HG03571 (cell line): Measurements from ENCODE around the gene GABPB1.
"Not testable (repeated sequence)": the region's sequence is repeated elsewhere in the genome, so short reads cannot be mapped to it uniquely, and the experiment has no call there.

Source experiments
- ATAC-seq: cut with Tn5 transposase; IDR thresholded peaks from one replicate; pipeline ENCODE4 v1.9.1; 2021; ENCODE audit not compliant: unreplicated experiment

GABPB1 gene

DNA sequence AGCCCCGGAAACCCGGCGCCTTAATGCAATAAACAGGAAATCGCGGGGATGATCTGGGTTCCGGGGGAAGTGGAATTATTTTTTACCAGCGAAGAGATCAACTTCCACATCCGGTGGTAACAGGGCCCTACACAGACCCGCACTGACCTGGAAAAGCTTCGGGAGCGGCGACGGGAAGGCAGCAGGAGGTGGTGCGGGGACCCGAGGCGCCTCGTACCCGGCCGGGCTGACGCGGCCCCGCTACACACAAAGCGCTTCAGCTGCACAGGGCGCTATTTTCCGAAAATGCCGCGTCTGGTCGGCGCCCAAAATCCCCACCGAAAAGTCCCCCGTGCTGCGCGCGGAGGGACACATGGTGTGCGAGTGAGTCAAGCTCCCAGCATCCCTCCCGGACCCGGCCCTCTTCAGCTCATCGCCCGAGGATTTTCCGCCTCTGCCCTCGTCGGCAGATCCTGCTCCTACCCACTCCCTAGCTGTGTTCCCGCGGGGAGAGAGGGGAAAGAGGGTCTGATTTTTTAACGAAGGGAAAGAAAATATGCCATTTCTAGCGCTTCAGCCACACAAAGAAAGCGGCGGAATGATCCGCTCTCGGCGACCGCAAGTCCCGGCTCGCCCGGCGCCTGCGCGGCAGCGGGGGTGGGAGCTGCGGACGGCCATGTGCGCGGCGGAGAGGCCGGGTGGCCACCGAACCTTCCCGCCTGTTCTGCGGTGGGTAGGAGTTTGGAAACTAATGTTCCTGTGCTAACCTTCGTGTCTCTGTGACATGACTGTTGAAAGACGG is at the start of gene GABPB1:
Gene GABPB1, minus strand, starts transcription at position 361 of the 781 bp plus-strand sequence. CDS start 45,400 bp downstream, outside the sequence.
- ATAC-seq: peak; percentile 37

DNA sequence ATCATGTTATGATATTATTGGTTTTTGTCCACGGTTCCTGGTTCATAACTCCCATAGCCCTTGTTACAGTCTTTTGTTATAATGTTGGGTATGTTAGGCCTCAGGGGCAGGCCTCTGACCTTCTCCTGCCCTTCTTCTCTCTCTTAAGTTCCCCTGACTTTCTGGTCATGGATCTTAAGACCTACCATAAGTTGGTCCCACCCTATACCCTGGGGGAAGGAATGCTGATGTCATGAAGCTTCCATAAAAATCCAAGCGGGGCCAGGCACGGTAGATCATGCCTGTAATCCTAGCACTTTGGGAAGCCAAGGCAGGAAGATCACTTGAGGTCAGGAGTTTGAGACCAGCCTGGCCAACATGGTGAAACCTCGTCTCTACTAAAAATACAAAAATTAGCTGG is 36.6 kb upstream of the GABPB1 start:
- not testable (repeated sequence) for ATAC-seq

DNA sequence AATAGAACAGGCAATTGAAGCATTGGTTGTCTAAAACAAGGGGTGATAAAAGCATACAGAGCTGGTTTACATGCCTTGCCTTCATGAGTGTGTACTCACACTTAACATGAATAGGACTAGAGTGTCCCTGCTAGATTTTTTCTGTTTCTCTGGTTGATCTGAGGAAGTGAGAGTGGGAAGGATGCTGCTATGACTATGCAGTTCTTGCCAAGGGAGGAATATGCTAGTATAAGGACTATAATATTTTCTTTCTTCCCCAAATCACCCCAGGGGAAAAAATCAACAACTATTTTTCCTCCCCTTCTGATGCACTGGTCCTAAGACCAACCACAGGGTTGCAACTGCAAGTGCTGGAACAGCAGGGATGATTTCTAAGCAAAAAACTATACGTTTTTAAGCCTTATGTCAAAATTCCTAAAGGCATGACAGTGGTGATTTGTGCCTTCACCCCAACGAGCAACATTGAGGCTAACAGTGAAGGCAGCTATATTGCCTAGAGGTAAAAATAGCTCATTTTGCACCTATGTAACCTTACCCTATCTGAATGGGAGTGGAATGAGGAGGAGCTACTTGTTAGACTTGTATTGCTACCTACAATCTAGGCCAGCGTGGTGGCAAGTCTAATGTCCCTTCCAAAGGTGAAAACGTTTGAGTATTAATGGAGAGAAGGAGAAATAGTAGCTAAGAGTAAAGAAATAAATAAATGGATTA is 35.7 kb upstream of the GABPB1 start:
- peak; percentile 75 for ATAC-seq

DNA sequence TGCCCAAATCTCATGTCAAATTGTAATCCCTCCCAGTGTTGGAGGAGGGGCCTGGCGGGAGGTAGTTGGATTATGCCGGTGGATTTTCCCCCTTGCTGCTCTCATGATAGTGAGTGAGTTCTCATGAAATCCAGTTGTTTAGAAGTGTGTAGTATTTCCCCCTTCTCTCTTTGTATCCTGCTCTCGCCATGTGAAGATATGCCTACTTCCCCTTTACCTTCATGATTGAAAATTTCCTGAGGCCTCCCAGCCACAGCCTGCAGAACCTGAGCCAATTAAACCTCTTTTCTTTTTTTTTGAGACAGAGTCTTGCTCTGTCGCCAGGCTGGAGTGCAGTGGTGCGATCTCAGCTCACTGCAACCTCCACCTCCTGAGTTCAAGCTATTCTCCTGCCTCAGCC is 27.4 kb upstream of the GABPB1 start:
- ATAC-seq: not testable (repeated sequence)

DNA sequence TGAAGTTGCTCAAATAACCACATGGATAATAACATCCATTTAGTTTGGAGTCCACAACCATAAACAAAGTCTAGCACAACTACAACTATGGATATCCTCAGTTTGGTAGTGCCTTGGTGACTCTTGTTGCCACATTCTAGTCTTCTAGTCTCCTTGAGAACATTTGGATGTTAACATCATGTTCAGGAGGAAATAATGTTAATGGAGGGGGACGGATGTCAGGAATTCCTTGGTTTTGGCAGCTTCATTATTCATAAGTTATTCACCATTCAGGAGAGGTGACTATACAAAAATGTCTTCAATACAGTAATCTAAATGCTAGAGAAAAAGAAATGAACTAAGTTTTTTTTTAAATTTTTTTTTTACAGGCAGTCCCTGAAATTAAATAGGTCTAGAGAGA is 26.4 kb upstream of the GABPB1 start:
- no peak for ATAC-seq

DNA sequence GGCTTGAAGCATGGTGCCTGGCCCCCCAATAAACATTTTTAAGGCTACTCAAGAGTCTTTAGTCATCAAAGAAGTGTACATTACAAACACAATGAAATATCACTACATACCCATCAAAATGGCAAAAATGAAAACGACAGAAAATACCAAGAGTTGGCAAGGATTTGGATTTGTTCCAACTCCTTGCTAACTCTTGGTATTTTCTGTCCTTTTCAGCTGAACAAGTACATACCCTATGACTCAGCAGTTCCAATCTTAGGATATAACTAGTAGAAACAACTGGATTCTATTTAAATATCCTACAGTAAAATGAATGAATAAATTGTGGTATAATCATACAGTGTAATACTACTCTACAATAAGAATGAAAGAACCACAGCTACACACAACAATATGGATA is 25.1 kb upstream of the GABPB1 start:
- no peak for ATAC-seq

DNA sequence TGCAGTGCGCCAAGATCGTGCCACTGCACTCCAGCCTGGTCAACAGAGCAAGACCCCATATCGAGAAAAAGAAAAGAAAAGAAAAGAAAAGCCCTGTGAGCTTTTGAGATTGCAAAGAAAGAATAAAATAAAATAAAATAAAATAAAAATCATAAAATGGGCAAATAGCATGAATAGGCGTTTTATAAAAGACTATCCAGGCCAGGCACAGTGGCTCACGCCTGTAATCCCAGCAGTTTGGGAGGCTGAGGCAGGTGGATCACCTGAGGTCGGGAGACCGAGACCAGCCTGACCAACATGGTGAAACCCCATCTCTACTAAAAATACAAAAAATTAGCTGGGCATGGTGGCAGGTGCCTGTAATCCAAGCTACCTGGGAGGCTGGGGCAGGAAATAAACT is 24.4 kb upstream of the GABPB1 start:
- not testable (repeated sequence) for ATAC-seq

DNA sequence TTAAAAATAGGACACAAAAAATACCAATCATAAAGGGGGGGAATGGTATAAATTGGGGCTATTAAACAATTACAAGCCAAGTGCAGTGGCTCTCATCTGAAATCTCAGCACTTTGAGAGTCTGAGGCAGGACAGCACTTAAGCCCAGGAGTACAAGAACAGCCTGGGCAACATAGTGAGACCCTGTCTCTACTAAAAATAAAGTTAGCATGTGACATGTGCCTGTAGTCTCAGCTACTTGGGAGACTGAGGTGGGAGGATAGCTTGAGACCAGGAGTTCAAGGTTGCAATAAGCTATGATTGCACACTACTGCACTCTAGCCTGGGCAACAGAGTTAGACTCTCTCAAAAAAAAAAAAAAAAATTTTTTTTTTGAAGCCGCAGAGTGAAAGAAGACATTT is 23.8 kb upstream of the GABPB1 start:
- no peak for ATAC-seq

DNA sequence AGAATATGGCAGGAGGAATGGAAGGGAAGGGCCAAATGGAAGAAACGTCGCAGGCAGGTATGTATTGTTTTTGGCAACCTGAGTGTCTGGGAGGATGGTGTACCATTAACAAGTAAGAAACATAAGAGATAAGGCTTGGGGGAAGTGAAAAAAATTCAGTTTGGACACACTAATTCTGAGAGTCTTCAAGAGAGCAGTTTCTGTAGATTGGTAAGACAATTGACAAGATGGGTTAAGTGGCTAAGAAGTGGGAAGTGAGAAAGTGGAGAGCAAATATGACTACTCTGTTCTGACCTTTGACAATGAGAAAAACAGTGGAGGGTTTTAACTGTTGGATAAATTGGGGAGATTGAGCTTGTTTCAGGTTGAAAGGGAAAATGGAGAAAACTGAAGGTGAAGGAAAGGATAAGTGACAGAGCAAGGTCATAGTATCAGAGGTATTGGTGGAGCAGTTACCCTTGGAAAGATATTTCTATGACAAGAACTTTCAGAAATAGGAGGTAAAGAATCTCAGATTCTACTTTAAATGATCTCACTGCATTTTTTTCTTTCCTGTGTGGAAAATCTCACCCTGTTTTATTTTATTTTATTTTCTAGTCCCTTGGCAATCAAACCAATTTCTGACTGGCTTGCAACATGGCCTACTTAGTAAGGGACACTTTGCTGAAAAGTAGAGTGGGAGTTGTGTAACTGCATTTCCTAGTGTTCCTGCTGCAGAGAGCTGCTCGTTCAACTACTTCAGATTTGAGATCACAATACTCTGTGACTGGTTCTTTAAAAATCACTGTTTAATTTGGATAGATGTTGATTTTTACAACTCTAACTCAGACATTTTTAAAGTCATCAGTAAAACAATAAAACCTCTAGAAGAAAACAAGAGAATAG is 23.1 kb upstream of the GABPB1 start:
- peak; percentile 100 for ATAC-seq

DNA sequence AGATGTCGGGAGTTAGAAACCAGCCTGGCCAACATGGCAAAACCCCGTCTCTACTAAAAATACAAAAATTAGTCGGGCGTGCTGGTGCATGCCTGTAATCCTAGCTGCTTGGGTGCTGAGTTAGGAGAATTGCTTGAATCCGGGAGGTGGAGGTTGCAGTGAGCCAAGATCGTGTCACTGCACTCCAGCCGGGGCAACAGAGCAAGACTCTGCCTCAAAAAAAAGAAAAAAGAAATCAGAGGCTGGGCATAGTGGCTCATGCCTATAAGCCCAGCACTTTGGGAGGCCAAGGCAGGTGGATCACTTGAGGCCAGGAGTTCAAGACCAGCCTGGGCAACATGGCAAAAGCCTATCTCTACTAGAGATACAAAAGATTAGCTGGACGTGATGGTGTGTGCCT is 14.6 kb upstream of the GABPB1 start:
- not testable (repeated sequence) for ATAC-seq

DNA sequence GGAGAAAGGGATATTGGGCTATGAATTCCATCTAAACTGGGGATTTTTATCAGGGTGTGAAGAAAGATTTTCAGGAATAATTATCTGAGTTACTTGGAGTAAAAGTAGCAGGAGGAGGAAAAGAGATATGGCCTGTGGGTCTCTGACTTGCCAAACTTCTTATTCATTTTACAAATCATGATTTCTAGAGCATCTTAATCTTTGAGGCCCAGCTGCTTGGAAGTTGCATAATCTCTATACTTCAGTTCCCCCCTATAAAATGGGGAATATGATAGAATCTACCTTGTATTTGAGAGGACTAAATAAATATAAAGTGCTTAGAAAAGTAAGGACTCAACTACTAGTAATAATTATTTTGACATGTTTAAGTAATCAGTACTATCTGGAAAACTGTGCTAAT is 11.0 kb upstream of the GABPB1 start:
- no peak for ATAC-seq

DNA sequence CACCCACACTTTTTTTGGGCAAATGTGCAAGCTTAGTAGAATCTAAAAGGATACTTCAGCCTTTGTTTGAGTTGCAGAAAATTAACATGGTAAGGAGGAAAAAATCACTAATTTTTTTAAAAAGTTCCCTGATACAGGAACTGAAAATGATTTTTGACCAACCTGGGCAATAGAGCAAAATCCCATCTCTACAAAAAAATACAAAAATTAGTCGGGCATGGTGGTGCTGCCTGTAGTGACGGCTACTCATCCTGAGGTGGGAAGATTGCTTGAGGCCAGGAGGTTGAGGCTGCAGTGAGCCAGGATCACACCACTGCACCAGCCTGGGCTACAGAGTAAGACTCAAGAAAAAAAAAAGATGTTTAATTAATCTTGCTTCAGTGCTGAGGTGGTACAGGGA is 10.6 kb upstream of the GABPB1 start:
- no peak for ATAC-seq

DNA sequence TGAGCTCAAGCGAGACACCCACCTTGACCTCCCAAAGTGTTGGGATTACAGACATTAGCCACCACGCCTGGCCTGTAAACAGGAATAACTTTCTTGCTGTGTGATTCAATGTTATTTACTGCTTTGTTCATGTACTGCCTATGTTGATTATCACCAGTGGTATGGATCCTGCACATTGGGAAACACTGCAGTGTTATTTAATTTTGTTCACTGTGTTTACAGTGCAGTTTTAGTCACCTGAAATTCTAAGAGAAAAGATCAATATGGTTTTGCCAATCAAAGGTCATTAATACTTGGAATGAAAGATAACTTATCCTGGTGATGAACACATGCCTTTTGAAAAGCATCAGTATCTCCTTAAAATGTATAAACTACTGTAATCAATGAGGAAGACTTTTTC is 8.6 kb upstream of the GABPB1 start:
- ATAC-seq: no peak

DNA sequence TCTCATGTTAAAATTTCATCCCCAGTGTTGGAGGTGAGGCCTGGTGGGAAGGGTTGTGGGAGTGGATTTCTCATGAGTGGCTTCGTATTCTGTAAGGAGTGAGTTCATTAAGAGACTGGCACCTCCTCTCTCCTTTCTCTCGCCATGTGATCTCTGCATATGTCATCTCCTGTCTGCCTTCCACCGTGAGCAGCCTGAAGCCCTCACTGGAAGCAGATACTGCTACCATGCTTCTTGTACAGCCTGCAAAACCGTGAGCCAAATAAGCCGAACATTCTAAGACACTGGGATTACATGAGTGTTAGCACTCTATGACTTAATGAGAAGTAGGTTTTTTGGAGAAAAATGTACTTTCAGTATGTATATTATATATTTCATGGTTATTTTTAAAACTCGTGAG is 6.8 kb upstream of the GABPB1 start:
- no peak for ATAC-seq

DNA sequence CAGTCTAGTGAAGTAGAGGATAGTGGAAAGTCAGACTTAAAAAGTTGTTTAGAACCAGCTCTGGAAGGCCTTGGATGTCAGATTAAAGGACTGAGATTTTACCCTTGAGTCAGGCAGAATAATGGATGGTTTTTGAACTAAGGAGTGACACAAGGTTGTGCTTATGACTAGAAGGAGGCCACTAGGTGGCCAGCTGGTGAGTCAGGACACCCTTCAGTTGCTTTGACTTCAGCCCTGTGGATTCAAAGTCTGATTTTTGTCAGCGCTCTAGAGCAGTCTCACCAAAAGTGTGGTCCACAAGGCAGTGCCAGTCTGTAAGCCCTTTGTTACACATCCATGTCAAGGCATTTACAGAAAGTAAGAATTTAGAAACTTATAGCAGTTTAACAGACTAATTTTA is 3.8 kb upstream of the GABPB1 start:
- no peak for ATAC-seq

DNA sequence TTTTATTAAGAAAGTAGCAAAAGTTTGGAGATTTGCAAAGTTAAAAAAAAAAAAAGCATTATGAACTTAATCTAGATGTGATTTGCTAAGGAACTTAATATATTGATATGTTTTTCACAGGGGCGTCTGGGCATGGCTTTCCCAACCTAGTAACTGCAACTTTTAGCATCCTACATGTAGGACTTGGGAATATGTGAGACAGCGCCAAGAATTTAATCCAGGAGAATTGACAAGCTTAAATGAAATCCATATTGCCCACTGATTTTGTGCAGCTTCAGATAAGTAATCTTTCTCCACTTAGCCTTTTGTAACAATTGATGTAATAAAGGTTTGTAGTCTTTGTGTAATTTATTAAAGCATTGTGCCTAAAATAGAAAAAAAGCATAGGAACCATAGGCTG is 982 bp upstream of the GABPB1 start:
- ATAC-seq: no peak

DNA sequence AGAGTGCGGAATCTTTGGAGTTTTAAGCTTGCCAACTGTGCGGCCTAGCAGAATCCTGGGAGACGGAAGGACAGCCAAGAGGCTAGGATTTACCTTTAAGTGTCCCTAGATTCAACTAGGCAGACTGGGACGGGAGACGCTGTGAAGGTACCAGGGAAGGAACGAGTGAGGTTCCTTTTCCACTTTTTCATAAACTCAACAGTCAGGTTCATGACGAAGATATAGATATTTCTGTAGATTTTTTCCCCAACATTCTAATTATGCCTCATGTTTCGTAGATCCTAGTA is 564 bp upstream of the GABPB1 start:
- ATAC-seq: no peak

DNA sequence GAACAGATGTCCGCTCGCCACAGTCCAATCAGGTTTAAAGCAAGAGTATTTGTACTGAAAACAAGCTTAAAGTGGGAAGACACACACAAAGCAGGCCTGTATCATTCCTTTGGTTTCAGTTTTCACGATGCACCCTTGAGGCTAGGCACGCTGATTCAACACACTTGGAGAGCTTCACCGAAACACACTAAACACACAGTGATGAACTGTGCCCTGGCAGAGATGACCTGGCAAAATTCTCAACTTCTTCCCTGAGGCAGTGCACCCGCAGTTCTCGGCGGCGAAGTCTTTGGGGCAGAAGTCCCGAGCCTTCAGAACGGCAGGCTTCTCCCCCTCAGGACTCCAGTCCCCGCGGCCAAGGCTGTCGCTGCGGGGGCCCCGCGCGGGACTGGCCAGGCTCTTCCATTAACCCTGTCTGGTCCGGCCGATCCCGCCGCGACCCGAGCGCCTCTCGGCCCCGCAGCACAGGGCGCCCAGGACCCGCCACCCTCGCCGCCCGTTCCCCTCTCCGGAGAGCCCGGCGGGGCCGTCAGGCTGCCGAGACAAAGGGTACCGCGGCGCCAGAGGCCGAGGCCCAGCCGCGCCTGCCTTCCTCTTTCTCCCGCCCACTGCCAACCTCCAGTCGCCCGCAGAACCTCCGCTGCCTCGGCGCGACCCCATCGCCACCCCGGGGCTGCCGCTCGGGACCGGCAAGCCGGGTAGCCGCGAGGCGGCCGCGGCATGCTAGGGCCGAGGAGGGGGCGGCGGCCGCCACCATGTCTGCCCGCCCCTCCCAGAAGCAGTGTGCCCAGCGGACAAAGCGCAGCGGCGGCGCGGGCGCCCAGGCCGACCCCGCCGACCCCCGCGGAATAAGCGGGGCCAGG is 792 bp downstream of the GABPB1 start:
- peak; percentile 23 for ATAC-seq

DNA sequence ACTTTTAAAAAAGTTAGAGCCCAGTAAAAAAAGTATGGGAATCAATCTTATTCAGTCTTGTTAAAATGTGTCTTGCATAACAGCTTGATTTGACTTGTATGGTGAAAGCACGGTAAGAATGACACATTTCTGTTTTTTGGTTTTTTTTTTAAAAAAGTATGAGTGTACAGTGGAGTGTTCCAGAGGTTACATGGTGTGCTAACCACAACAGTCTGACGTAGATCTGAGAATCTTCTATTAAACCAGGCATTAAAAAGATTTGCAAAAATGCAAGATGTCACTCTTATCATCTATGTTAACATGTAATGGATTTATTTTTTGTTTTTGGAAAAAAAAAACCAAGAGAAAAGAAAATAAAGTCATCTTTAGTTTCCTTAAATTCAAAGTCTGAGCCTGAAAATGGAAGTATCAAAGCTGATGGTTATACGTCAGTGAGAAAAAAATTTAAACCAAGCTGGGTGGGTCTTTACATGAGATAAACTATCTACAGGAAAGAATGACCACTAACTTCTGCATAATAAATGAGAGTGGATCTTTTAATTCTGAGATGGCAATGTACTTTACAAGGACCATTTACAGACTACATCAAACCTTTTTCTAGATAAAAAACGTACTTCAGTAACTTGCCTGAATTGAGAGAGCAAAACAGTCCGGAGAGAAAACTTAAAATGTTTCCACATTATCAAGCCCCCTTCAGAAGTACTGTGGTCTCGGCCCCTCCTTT is 1.6 kb downstream of the GABPB1 start:
- ATAC-seq: peak; percentile 8

DNA sequence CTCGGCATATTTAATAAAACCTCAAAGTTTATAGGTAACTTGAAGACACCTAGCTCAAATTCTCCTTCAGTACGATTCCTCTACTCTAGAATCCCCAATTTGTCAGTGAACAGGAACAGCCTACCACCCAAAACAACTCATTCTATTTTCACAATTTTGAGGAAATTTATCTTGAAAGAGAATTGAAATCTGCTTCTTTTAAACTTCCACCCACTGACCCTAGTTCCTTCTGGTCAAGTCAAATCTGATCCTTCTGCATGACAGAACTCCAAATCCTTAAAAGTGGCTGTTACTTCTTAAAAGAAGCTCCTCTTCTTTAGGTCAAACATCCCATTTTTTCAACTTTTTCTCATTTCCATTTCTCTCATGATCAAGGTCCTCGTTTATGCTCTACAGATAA is 4.4 kb downstream of the GABPB1 start:
- no peak for ATAC-seq
